ENCODE results near the gene ACYP1.

ACYP1 gene

DNA sequence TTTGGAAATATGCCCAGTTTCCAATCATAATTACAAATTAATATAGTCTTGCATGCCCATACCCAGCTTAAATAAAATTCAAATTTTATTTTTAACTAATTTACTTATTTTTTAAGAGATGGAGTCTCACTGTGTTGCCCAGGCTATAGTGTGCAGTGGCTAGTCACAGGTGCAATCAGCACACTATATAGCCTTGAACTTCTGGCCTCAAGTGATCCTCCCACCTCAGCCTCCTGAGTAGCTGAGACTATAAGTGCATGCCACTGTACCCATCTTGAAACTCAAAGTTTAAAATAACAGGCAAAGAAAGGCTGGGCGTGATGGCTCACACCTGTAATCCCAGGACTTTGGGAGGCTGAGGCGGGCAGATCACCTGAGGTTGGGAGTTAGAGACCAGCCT is 22.9 kb downstream of the ACYP1 start:
- no peak for DNase-seq (ENCODE audit: low read depth in 2 of 2)

DNA sequence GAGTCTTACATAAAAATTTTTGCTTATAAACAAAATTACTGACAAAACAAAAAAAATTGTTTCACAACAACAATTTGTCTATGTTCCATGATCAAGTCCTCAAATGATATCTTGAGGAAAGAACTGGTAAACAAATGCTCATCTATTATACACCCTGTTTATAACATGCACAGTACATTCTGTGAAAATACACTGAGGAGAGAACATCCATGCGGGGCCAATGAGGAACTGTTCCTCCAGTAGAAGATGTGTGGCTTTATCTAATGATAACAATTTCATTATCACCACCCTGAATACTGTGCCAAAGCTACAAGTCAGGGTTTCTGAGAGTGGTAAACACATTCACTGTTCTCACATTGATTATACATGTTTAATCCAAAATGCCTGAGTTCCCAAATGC is 23.3 kb downstream of the ACYP1 start:
- no peak for DNase-seq (ENCODE audit: low read depth in 2 of 2)

DNA sequence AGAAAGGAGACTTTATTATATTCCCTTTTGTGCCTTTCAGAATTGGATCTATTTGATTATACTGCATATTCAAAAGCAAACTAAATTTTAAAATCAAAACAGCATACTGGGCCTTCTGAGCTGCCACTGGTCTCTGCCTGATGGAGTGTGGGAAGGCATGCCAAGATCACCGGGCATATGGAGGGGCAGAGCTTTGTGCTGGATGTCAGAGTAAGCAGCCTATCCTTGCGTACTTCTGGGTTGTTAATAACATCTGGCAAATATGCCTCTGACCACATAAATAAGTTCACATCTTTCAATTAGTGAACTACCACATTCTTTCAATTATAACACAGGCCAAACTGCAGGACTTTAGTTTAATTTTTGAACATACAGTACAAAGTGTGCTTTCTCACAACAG is 30.9 kb downstream of the ACYP1 start:
- DNase-seq (ENCODE audit: low read depth in 2 of 2) = no peak

DNA sequence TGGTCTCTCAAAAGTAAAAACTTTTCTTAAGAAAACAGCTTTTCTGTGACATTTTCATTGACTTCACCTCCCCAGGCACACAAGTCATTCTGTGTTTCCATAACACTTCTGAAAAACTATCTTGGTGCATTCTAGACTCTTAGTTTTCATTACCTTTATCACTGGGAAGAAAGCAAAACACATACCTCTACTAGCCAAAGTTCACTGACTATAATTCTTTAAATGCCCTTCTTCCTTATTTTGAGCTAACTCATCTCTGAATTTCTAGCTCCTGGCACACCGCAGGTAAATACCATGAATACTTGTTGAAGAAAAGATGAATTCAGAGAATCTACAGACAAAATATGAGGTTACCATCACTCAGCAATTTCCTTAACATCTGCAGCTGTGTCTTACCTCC is 33.7 kb downstream of the ACYP1 start:
- no peak for DNase-seq (ENCODE audit: low read depth in 2 of 2)

DNA sequence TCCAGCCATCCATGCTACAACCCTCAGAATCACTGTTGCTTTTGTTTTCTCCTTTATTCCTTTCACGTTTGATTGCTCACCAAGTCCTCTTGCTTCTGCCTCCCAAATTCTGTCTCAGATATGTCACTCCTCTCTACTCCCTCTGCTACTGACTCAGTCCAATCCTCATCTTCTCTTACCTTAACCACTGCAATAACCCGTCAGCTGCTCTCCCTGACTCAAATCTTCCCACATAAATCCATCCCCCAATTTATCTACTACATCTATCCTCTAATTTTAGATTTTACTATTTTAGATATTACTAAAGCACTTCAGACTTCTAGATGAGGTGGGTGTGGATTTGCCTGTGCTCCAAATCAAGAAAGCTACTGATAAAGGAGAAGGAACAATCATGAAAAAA is 37.9 kb downstream of the ACYP1 start:
- no peak for DNase-seq (ENCODE audit: low read depth in 2 of 2)

DNA sequence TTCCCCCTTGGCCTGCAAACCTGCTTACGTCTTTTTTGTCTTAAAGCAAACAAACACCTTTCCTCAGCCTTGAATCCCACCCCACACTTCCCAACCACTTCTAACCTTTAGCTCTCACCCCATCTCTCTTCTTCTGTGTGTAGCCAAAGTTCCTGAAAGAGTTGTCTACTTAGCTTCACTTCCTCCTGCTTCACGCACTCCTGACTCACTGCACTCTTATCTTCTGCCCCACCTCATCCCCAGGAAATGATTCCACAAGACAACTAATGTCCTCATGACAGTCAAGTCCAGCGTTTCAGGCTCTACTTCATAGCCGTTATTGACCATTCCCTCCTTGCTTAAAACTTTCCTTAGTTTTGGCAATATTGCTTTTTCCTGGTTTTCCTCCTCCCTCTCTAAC is 38.7 kb downstream of the ACYP1 start:
- DNase-seq (ENCODE audit: low read depth in 2 of 2) = no peak

DNA sequence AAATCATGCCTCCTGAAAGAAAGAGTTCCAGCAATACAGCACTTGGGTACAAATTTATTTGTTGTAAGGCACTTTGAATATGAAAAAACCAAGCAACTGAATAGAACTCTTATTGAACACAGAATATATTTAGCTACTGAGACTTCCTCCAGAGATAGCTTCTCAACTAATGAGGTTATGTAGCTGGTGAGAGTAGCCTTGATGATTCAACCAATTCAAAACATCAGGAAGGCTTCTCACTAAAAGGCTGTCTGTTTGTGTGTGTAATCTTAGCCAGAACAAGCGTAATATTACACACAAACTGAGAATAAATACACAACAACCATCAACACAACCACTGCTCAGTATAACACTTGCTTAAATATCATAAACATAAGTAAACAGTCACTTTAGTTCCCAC is 40.7 kb downstream of the ACYP1 start:
- no peak for DNase-seq (ENCODE audit: low read depth in 2 of 2)

DNA sequence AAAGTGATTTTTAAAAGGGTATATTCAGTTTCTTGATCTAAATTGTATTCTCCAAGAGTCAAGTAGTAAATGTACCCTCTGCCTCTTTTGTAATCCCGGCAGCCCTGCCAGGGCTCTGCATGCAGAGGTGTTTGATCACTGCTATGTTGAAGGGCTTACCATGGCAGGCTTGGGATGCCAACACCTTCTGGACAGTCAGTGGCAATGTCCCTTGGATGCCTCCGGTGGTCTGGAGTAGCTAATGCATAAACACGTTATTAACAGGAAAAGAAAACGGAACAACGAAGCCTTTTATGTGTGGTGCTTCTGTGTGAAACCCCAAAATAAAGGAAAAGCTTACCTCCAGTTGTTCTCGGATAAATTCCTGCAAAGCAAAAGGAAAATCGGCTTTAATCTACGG is 41.2 kb downstream of the ACYP1 start:
- no peak for DNase-seq (ENCODE audit: low read depth in 2 of 2)

DNA sequence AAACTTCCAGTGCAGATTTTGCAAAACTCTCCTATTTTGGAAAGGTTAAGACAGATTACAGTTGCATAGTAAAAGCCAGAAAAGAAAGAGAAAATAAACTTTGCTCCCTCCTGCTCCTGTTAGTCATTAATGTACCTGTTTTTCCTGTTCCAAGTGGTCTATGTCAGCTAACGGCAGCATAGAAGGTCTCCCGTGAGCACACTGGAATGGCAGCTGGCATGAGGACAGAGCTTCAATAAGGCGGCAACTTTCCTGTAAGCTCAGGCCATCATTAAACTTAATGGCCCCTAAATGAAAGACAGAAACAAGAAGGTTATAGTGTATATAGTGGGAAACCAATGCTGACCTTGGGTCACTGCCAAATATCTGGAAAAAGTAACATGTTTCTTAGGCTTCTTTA is 45.1 kb downstream of the ACYP1 start:
- DNase-seq (ENCODE audit: low read depth in 2 of 2) = no peak

DNA sequence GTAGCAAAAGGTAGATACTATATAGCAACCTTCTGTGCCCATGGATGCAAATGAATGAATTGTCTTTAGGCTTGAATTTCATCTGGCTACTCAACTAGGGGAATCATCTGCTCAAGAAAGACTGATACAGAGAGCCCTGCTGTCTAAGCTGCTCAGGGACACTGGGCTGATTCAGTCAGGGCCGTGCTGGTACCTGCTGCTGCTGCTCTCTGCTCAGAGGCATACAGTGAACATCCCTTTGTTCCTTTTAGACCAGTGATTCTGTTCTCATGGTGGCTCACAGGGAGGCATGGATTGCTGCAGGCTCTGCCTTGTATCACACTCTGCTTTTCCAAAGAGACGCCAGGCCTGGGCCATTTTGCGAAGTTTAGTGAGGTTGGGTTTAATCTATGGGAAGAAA is 47.0 kb downstream of the ACYP1 start:
- DNase-seq (ENCODE audit: low read depth in 2 of 2) = no peak

DNA sequence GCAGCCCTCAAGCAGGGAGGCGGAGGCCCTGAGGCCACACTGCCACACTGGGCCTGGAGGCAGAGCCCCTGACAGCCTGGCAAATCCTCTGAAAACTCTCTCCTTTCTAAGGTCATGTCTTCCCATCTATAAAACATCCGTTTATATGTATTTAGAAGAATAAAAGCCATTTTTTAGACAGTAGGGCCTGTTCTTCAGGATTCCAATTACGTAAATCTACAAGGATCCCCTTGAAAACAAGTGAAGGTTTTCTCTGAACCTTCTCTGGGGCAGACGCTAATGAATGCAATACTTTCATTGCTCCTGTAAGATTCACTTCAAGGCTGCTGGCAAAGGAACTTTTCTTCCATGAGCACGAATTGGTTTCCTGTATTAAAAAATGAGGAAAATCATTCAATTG is 48.3 kb downstream of the ACYP1 start:
- DNase-seq (ENCODE audit: low read depth in 2 of 2) = no peak

DNA sequence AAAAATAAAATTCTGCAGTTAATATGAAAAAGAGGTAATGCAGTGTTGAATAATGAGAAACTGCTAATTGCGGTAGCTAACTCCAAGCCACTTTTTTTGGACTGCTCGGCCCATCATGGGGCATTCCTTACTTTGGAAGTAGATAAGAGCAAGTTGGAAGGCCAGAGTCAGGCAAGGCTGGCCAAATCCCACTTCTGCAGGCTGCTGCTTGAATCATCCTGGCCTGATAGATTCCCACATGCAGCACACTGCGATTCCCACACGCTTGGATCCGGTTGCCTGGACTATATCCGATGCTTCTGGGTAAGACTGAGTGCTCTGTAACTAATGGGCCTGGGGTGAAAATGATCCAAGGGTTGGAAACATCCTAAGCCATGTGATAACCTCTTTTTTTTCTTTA is 50.5 kb downstream of the ACYP1 start:
- DNase-seq (ENCODE audit: low read depth in 2 of 2) = no peak

DNA sequence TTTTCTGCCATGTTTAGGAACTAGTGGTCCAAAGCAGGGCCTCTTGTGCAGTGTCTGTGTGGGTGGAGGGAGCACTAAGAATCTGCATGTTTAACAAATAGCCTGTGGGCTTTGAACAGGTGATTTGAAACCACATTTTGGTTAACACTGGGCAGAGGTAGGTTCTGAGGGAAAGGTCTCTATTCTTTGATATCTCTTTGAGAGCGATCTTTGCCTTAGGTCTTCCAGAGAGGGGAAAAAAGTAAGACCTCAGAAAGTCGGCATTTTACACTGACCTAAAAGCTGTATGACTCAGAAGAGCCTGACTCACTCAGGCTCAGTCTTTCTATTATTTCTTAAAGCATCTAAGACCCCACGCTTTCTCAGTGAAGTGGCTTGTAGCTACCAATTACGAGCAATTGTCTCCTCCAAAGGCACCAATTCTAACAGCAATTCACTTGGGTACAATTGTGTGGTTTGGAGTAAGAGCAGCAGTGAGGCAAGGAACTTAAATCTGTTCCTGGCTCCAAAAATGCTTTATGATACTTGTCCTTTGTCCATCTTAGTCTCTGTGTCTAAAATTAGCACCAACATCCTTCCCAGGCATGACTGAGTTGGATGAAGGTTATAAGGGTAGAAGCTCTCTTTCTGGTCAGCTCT is 52.3 kb downstream of the ACYP1 start:
- DNase-seq (ENCODE audit: low read depth in 2 of 2) = no peak

DNA sequence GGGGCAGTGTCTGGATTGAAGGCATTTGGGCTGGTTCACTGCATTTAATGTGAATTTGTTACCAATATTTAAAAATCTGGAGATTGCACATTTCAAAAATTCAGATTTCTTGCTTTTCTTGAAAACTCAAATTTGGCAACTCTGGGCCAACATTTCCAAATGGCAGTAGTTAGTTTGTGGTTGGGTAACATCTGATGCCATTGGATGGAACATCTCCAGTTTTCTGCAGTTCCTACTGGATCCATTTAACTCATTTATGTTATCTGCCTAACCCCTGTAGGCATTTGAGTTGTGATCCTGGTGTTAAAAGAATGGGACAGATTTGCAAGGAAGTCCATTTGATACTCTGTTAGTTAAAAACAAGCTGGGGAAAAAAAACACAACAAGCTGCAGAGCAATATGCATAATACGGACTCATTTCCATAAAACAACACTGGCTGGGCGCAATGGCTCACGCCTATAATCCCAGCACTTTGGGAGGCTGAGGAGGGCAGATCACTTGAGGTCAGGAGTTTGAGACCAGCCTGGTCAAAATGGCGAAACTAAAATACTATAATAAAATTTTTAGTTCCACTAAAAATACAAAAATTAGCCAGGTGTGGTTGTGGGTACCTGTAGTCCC is 53.2 kb downstream of the ACYP1 start:
- no peak for DNase-seq (ENCODE audit: low read depth in 2 of 2)

DNA sequence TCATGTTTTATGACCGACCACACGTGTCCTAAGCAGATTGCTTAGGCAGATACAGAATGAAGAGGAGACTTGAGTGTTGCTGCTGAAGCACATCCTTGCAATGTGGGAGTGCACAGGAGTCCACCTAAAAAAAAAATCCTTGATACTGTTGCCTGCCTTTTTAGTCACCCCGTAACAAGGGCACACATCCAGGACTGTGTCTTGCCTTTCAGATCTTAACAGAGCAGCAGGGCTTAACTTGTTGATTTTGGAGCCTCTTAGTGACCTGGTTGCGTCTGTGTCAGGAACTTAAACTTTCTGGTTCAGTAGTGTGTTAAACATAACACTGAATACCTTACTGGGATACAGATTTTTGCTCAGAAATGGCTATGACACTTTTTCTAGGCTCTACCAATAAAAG is 54.6 kb downstream of the ACYP1 start:
- no peak for DNase-seq (ENCODE audit: low read depth in 2 of 2)

DNA sequence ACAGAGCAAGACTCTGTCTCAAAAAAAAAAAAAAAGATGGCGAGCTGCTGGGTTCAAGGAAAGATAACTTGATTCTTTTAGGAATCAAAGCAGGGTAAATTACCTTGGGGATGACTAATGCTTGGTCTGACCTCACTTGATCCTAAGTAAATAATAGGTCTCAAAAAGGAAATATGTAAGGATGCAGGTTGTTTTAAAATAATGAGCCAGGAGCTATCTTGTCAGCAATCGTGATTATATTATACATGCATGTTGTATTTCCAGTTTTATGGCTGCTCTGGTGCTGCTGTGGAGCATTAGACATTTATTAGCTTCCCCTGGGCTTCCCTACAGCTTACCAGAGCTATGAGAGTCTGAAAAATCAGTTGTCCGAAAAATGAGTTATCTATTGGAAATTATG is 58.5 kb downstream of the ACYP1 start:
- no peak for DNase-seq (ENCODE audit: low read depth in 2 of 2)

DNA sequence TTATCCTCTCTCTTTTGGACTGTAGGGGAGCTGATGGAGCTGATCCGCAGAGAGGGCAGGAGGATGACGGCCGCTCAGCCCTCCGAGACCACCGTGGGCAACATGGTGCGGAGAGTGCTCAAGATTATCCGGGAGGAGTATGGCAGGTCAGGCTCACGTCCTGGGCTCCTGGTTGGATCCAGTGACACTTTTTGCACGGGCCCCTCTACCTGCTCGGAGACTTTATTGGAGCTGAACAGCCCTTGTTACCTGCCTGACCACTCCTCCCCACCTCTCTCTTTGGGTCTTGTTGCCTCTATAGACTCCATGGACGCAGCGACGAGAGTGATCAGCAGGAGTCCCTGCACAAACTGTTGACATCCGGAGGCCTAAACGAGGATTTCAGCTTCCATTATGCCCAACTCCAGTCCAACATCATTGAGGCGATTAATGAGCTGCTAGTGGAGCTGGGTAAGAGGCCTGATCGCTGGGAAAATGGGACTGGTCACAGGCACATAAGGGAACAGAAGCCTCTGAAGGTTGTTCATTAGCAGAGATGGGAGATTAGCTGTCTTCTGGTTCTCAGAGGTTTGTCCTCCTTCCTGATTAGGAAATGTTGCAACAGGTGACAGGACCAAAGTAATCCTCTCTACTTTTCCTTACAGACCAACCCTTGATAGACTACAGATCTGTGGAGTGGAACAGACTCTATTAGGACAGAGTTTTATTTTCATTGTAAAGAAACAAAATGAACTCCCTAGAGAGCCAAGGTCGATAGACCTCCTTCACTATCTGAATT is 60.4 kb downstream of the ACYP1 start:
- no peak for DNase-seq (ENCODE audit: low read depth in 2 of 2)

All from stimulated activated CD4-positive, alpha-beta T cell treated with anti-CD3 and anti-CD28 coated beads, Interleukin-1b, Interleukin-23, amount 100 ng/mL, for 1 hour (primary cell).